Keratinocyte (primary cell): Measurements from ENCODE around the gene VRK3. TPM values are rescaled to one million over a fixed set of nuclear protein-coding genes. Genes with fewer than 3 reads are reported as not detected.
"Not testable (repeated sequence)": the region's sequence is repeated elsewhere in the genome, so short reads cannot be mapped to it uniquely, and the experiment has no call there.

Experiments used
- DNase-seq: peaks from one replicate; pipeline ENCODE4 v3.0.0-alpha.2; 2011; ENCODE audit warnings: low read depth, missing footprints, low spot score
- FAIRE-seq: peaks from 2 replicates; lab custom pipeline; 2011; peaks lifted over from hg19 to GRCh38; lab: Jason Lieb, UNC
- H2AFZ ChIP-seq: 2 replicates; pipeline ENCODE4 v1.6.0; 2012; ENCODE audit warnings: low read length, control low read depth, inconsistent platforms; ENCODE audit not compliant: control insufficient read depth
- H3K27ac ChIP-seq: 2 replicates; pipeline ENCODE4 v1.5.1; 2011; ENCODE audit warnings: low read length; ENCODE audit not compliant: control insufficient read depth, insufficient read depth
- H3K27me3 ChIP-seq: 3 replicates; pipeline ENCODE4 v1.6.0; 2011; ENCODE audit warnings: low read length; ENCODE audit not compliant: control insufficient read depth, insufficient read depth; ENCODE audit errors: extremely low read depth
- H3K36me3 ChIP-seq, 2 experiments: 2 replicates in 1 of 2; 3 replicates in 1 of 2; pipeline ENCODE4 v1.5.1; 2011; ENCODE audit warnings: low read length in 2 of 2, mild to moderate bottlenecking in 1 of 2; ENCODE audit not compliant: control insufficient read depth in 2 of 2, insufficient read depth in 2 of 2; ENCODE audit errors: extremely low read depth in 1 of 2
- H3K4me1 ChIP-seq: 3 replicates; pipeline ENCODE4 v1.5.1; 2011; ENCODE audit warnings: low read length; ENCODE audit not compliant: control insufficient read depth, insufficient read depth; ENCODE audit errors: extremely low read depth
- H3K4me2 ChIP-seq: 3 replicates; pipeline ENCODE4 v1.6.0; 2011; ENCODE audit warnings: low read depth, low read length; ENCODE audit not compliant: control insufficient read depth, insufficient read depth; ENCODE audit errors: extremely low read depth
- H3K4me3 ChIP-seq, 3 experiments: fragments of 200-600 bp in 1 of 3; sonication (generic) in 1 of 3; 2 replicates in 2 of 3; 3 replicates in 1 of 3; pipeline ENCODE4 v1.5.1; 2011 to 2016; ENCODE audit warnings: low read length in 3 of 3, mild to moderate bottlenecking in 3 of 3, control low read depth in 2 of 3, inconsistent platforms in 1 of 3, low read depth in 1 of 3, mixed read lengths in 1 of 3, mixed run types in 1 of 3, moderate library complexity in 1 of 3; ENCODE audit not compliant: control insufficient read depth in 2 of 3, insufficient read depth in 2 of 3; ENCODE audit errors: extremely low read depth in 1 of 3
- H3K79me2 ChIP-seq: 2 replicates; pipeline ENCODE4 v1.6.0; 2012; ENCODE audit warnings: low read length; ENCODE audit not compliant: control insufficient read depth, insufficient read depth
- H3K9ac ChIP-seq: 3 replicates; pipeline ENCODE4 v1.6.0; 2011; ENCODE audit warnings: low read length; ENCODE audit not compliant: control insufficient read depth, insufficient read depth; ENCODE audit errors: extremely low read depth
- H3K9me1 ChIP-seq: 3 replicates; pipeline ENCODE4 v1.6.0; 2011; ENCODE audit warnings: low read length; ENCODE audit not compliant: control insufficient read depth, insufficient read depth; ENCODE audit errors: extremely low read depth
- H3K9me3 ChIP-seq: 2 replicates; pipeline ENCODE4 v1.5.1; 2012; ENCODE audit warnings: low read depth, low read length; ENCODE audit not compliant: control insufficient read depth
- H4K20me1 ChIP-seq: 3 replicates; pipeline ENCODE4 v1.6.0; 2011; ENCODE audit warnings: low read length; ENCODE audit not compliant: control insufficient read depth, insufficient read depth; ENCODE audit errors: extremely low read depth
- CTCF ChIP-seq, 3 experiments: IDR thresholded peaks in 1 of 3; conservative IDR thresholded peaks in 1 of 3; optimal IDR thresholded peaks in 1 of 3; 2 replicates in 2 of 3; 3 replicates in 1 of 3; pipeline versions ENCODE3 to v1.5.1; 2011; ENCODE audit warnings: low read length in 3 of 3, mild to moderate bottlenecking in 3 of 3, moderate library complexity in 2 of 3, control low read depth in 1 of 3, inconsistent platforms in 1 of 3; ENCODE audit not compliant: insufficient read depth in 2 of 3; ENCODE audit errors: extremely low read depth in 1 of 3
- EZH2 ChIP-seq: IDR thresholded peaks from one replicate; pipeline ENCODE4 v1.6.1; 2012; ENCODE audit warnings: inconsistent platforms, mild to moderate bottlenecking, low read length, moderate library complexity
- dilution Hi-C: fragments of 300-500 bp; cut with MboI; formaldehyde crosslinking; loops from one replicate; pipeline ENCODE4 v1.7.0; 2020; ENCODE audit warnings: low sequenced_read_pairs; ENCODE audit not compliant: extremely low pct_ligation_motif_present
- polyA plus RNA-seq, 5 experiments: library from polyadenylated mRNA; depleted of rRNA in 3 of 5; stranded (reverse) in 3 of 5; stranded (forward) in 1 of 5; unstranded in 1 of 5; fragments of >200 nt; gene quantifications; 1 replicate in 1 of 5; 2 replicates in 3 of 5; 3 replicates in 1 of 5; pipeline versions ENCODE4 v1.2.1 to v1.2.3, GENCODE V29; 2011 to 2012; ENCODE audit warnings: missing spikeins in 2 of 5, low read depth in 1 of 5, low replicate concordance in 1 of 5

The VRK3 gene
- polyA plus RNA-seq, 1 donor (not counting 4 experiments of a cell fraction or from before 2014, with no cell fraction given): 15.6 TPM

- dilution Hi-C loops: no loop called here
- DNase-seq: no peak
- TF ChIP-seq EZH2: no peak
- no peak for TF ChIP-seq CTCF (optimal IDR thresholded peaks at IDR 0.05 in 1 of 3, IDR thresholded peaks at IDR 0.05 in 1 of 3, conservative IDR thresholded peaks at IDR 0.05 in 1 of 3; ENCODE audit: extremely low read depth in 1 of 3, insufficient read depth in 2 of 3, low read length in 3 of 3)
These were observed 56.8 kb downstream of the VRK3 start for GRCh38 chr19:49968279-49968922.

GRCh38 chr19:49960980-49961379 lies 64.2 kb downstream of the VRK3 start, which contains the start of gene SIGLEC11:
Gene SIGLEC11 (minus strand): TSS chr19:49961172. CDS start chr19:49961081, 91 bp downstream.
- H3K27me3 ChIP-seq, H3K4me1 ChIP-seq, H3K9me1 ChIP-seq, FAIRE-seq, H3K27ac ChIP-seq, H3K9me3 ChIP-seq, H3K79me2 ChIP-seq, H3K4me3 ChIP-seq, DNase-seq, H4K20me1 ChIP-seq, H3K4me2 ChIP-seq, H3K9ac ChIP-seq, dilution Hi-C loops, H2AFZ ChIP-seq, H3K36me3 ChIP-seq: not testable (repeated sequence)

More at GRCh38 chr19:49968279-49968922, 56.8 kb downstream of the VRK3 start:
- H3K9me1 ChIP-seq: no peaks in the 10 kb centered on the region
- H4K20me1 ChIP-seq: no peaks in the 10 kb centered on the region
- H3K36me3 ChIP-seq: no peaks in the 10 kb centered on the region
- no peak overlapping the region for H3K4me2 ChIP-seq
- H3K9ac ChIP-seq: no peak overlapping the region
- no peaks in the 10 kb centered on the region for H3K79me2 ChIP-seq
- no peaks in the 10 kb centered on the region for H3K4me1 ChIP-seq
- no peak overlapping the region for H2AFZ ChIP-seq
- H3K27me3 ChIP-seq: no peaks in the 10 kb centered on the region
- no peak overlapping the region for H3K4me3 ChIP-seq
- H3K9me3 ChIP-seq: no peaks in the 10 kb centered on the region
- H3K27ac ChIP-seq: no peak overlapping the region
- no peak for FAIRE-seq

- H3K9me1 ChIP-seq, H3K4me3 ChIP-seq, dilution Hi-C loops, H2AFZ ChIP-seq, H3K27me3 ChIP-seq, H3K4me2 ChIP-seq, H3K27ac ChIP-seq, H3K79me2 ChIP-seq, FAIRE-seq, DNase-seq, H3K4me1 ChIP-seq, H3K9ac ChIP-seq, H3K36me3 ChIP-seq, H4K20me1 ChIP-seq, H3K9me3 ChIP-seq: not testable (repeated sequence)
These were observed 65.3 kb downstream of the VRK3 start for GRCh38 chr19:49959892-49960291.

GRCh38 chr19:49958596-49958995 lies 66.6 kb downstream of the VRK3 start:
- not testable (repeated sequence) for FAIRE-seq, H3K9me3 ChIP-seq, H3K27me3 ChIP-seq

More at GRCh38 chr19:49958596-49958995, 66.6 kb downstream of the VRK3 start:
- H3K4me3 ChIP-seq, H3K36me3 ChIP-seq, H2AFZ ChIP-seq, dilution Hi-C loops, H3K4me2 ChIP-seq, H4K20me1 ChIP-seq, H3K9me1 ChIP-seq, H3K79me2 ChIP-seq, H3K9ac ChIP-seq, H3K27ac ChIP-seq, H3K4me1 ChIP-seq, DNase-seq: not testable (repeated sequence)
